ENCODE results near the gene JUND. TPM values are rescaled to one million over a fixed set of nuclear protein-coding genes. Genes with fewer than 3 reads are reported as not detected.

The JUND gene
- total and polyA plus RNA-seq, 2 of the 4 experiments (the other 2 are of a cell fraction): 14.2 to 77.2 TPM

GRCh38 chr19:18308948-18309325 lies 27.5 kb upstream of the JUND start:
- H2BK5ac ChIP-seq (ENCODE audit: low read depth, low read length, poor library complexity, severe bottlenecking): no peak overlapping the region
- no peak overlapping the region for H4K5ac ChIP-seq (ENCODE audit: low read depth, low read length)
- peaks cover 31% of the 10 kb centered on the region for H3K36me3 ChIP-seq (ENCODE audit: control insufficient read depth, insufficient read depth, low read length)
- ChIA-PET POLR2A (ENCODE audit: unreplicated experiment) (no interaction called here), CTCF (no interaction called here)
- H4K8ac ChIP-seq (ENCODE audit: low read depth in 2 of 2, low read length in 2 of 2): no peak overlapping the region
- no TSS peak for BruUV-seq (replicated peaks)
- 83% methylated on average over 5 of the region's 7 CpGs; no CpG with 5 or more reads in 1 of the 2 experiments for WGBS, 2 experiments (ENCODE audit: extremely low coverage in 2 of 2, insufficient read length in 1 of 2)
- no peaks in the 10 kb centered on the region for H4K20me1 ChIP-seq (ENCODE audit: insufficient read depth, low read length)
- H2BK15ac ChIP-seq (ENCODE audit: low read depth, low read length): no peak overlapping the region
- in situ Hi-C loops (cut with MboI; ENCODE audit: low sequenced_read_pairs): no loop called here
- no peaks in the 10 kb centered on the region for H3K9me3 ChIP-seq (ENCODE audit: control insufficient read depth, insufficient read depth, low read length)
- no peak overlapping the region for H3K4ac ChIP-seq (ENCODE audit: low read depth, low read length)
- no peak overlapping the region for H3K27ac ChIP-seq (ENCODE audit: insufficient read depth, low read length)
- H3K18ac ChIP-seq (ENCODE audit: low read depth, low read length): no peak overlapping the region
- H3K9me1 ChIP-seq (ENCODE audit: insufficient read depth, low read length): no peaks in the 10 kb centered on the region
- ATAC-seq (ENCODE audit: low read depth) (no peak), DNase-seq (no peak)
- H2BK120ac ChIP-seq (ENCODE audit: low read depth, low read length): no peak overlapping the region
- no peak overlapping the region for H2AFZ ChIP-seq (replicated peaks; ENCODE audit: low read length, poor library complexity)
- no peak overlapping the region for H2AK5ac ChIP-seq (ENCODE audit: low read depth, low read length)
- no peak overlapping the region for H3K4me3 ChIP-seq (ENCODE audit: insufficient read depth, low read depth, low read length)
- intact Hi-C loops (cut with micrococcal nuclease): no loop called here
- peaks cover 3 to 29% of the 10 kb centered on the region in 2 experiments; a peak in 3 of 4 replicates for H3K79me1 ChIP-seq (ENCODE audit: low read depth in 1 of 2, low read length in 2 of 2)
- H3K4me1 ChIP-seq (ENCODE audit: control insufficient read depth, insufficient read depth, low read length): peaks cover 16% of the 10 kb centered on the region
- H3K4me2 ChIP-seq (ENCODE audit: low read depth, low read length): no peak overlapping the region
- no peak overlapping the region for H3K23ac ChIP-seq (ENCODE audit: low read depth, low read length)
- H3K27me3 ChIP-seq (ENCODE audit: control insufficient read depth, insufficient read depth, low read length): no peaks in the 10 kb centered on the region
- no peak overlapping the region for H2BK20ac ChIP-seq (ENCODE audit: low read depth, low read length)
- H3K56ac ChIP-seq (ENCODE audit: extremely low read depth, insufficient read depth, low read length): no peak overlapping the region
- H2AK9ac ChIP-seq (replicated peaks; ENCODE audit: low read depth, low read length, poor library complexity): no peak overlapping the region
- dilution Hi-C loops (cut with HindIII; ENCODE audit: low sequenced_read_pairs, unreplicated experiment): no loop called here
- H4K91ac ChIP-seq (ENCODE audit: insufficient read depth, low read depth, low read length): no peak overlapping the region
- H3K14ac ChIP-seq (replicated peaks; ENCODE audit: low read depth, low read length): no peak overlapping the region
- no peak for TF ChIP-seq ELK1 (IDR thresholded peaks at IDR 0.05; ENCODE audit: borderline replicate concordance, low read depth, low read length)
- TF ChIP-seq MXI1 (IDR thresholded peaks at IDR 0.05; ENCODE audit: borderline replicate concordance, low read depth, low read length): no peak
- TF ChIP-seq, protein P1, sequence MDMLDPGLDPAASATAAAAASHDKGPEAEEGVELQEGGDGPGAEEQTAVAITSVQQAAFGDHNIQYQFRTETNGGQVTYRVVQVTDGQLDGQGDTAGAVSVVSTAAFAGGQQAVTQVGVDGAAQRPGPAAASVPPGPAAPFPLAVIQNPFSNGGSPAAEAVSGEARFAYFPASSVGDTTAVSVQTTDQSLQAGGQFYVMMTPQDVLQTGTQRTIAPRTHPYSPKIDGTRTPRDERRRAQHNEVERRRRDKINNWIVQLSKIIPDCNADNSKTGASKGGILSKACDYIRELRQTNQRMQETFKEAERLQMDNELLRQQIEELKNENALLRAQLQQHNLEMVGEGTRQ (IDR thresholded peaks at IDR 0.05; ENCODE audit: low read depth, low read length): no peak
- TF ChIP-seq BHLHE40 (IDR thresholded peaks at IDR 0.05; ENCODE audit: low read depth, low read length): no peak
- TF ChIP-seq RCOR1 (IDR thresholded peaks at IDR 0.05; ENCODE audit: insufficient replicate concordance, low read length): no peak
- no peak for TF ChIP-seq RAD21 (IDR thresholded peaks at IDR 0.05; ENCODE audit: low read length)
- no peak for TF ChIP-seq SMC3 (IDR thresholded peaks at IDR 0.05; ENCODE audit: low read depth, low read length)
- no peak for TF ChIP-seq CHD1 (IDR thresholded peaks at IDR 0.05; ENCODE audit: low read depth, low read length)
- TF ChIP-seq MAZ (IDR thresholded peaks at IDR 0.05; ENCODE audit: borderline replicate concordance, low read depth, low read length): no peak
- H3K9ac ChIP-seq (ENCODE audit: low read depth, low read length): no peak overlapping the region
